DND-41 (cell line): ENCODE results near the gene DAG1.

Experiments
- ATAC-seq: fragments of 200-7000 bp; cut with Tn5 transposase; 3 replicates; pipeline ENCODE4 v1.9.1; 2021; ENCODE audit warnings: low read depth; ENCODE audit not compliant: insufficient read depth
- DNase-seq: peaks from one replicate; pipeline ENCODE4 v3.0.0-alpha.2; 2020
- H2AFZ ChIP-seq: 2 replicates; pipeline ENCODE4 v1.6.0; 2012; ENCODE audit warnings: low read depth, low read length
- H3K27ac ChIP-seq: 2 replicates; pipeline ENCODE4 v1.5.1; 2012; ENCODE audit warnings: low read length, inconsistent platforms
- H3K27me3 ChIP-seq: fragments of 200-600 bp; sonication (generic); 2 replicates; pipeline ENCODE4 v1.6.0; 2012; ENCODE audit warnings: low read length, mild to moderate bottlenecking, inconsistent platforms; ENCODE audit not compliant: insufficient read depth, poor library complexity
- H3K36me3 ChIP-seq: 2 replicates; pipeline ENCODE4 v1.5.1; 2012; ENCODE audit warnings: low read length, inconsistent platforms; ENCODE audit not compliant: insufficient read depth
- H3K4me1 ChIP-seq: 2 replicates; pipeline ENCODE4 v1.5.1; 2012; ENCODE audit warnings: mild to moderate bottlenecking, low read length; ENCODE audit not compliant: insufficient read depth
- H3K4me2 ChIP-seq: 2 replicates; pipeline ENCODE4 v1.6.0; 2012; ENCODE audit warnings: mild to moderate bottlenecking, moderate library complexity, low read length, inconsistent platforms; ENCODE audit not compliant: insufficient read depth
- H3K4me3 ChIP-seq, 2 experiments: fragments of 200-600 bp in 1 of 2; shearing (Covaris generic) in 1 of 2; 2 replicates each; pipeline ENCODE4 v1.5.1; 2012 to 2016; ENCODE audit warnings: inconsistent platforms in 2 of 2, low read length in 2 of 2, mild to moderate bottlenecking in 2 of 2, low read depth in 1 of 2, moderate library complexity in 1 of 2
- H3K79me2 ChIP-seq: 2 replicates; pipeline ENCODE4 v1.6.0; 2012; ENCODE audit warnings: low read length, inconsistent platforms; ENCODE audit not compliant: insufficient read depth
- H3K9ac ChIP-seq: 2 replicates; pipeline ENCODE4 v1.6.0; 2012; ENCODE audit warnings: low read depth, mild to moderate bottlenecking, inconsistent platforms, low read length, moderate library complexity
- H3K9me3 ChIP-seq: 2 replicates; pipeline ENCODE4 v1.5.1; 2012; ENCODE audit warnings: low read length, moderate library complexity, mild to moderate bottlenecking, inconsistent platforms; ENCODE audit not compliant: insufficient read depth, severe bottlenecking
- H4K20me1 ChIP-seq: 2 replicates; pipeline ENCODE4 v1.6.0; 2012; ENCODE audit warnings: low read length; ENCODE audit not compliant: insufficient read depth
- CTCF ChIP-seq: IDR thresholded peaks from 2 replicates; pipeline ENCODE4 v1.5.1; 2012; ENCODE audit warnings: borderline replicate concordance, low read length, moderate library complexity, mild to moderate bottlenecking; ENCODE audit not compliant: poor library complexity, severe bottlenecking; ENCODE audit errors: extremely low read depth
- EZH2 ChIP-seq: IDR thresholded peaks from 3 replicates; pipeline ENCODE4 v1.6.1; 2012; ENCODE audit warnings: borderline replicate concordance, low read depth, mild to moderate bottlenecking, moderate library complexity, low read length, inconsistent platforms; ENCODE audit not compliant: severe bottlenecking

DAG1 gene

GRCh38 chr3:49530701-49531100, 60.6 kb downstream of the DAG1 start:
- H3K27me3 ChIP-seq = no peaks in the 10 kb centered on the region
- peaks cover 14% of the 10 kb centered on the region; the same call in 1 of the 2 replicates for H4K20me1 ChIP-seq
- H3K27ac ChIP-seq = no peak overlapping the region
- no peak overlapping the region for H2AFZ ChIP-seq
- no peak for ATAC-seq
- no peaks in the 10 kb centered on the region for H3K4me1 ChIP-seq
- TF ChIP-seq CTCF (no peak), EZH2 (no peak)
- DNase-seq = no peak
- H3K9ac ChIP-seq = no peak overlapping the region
- no peak overlapping the region for H3K4me3 ChIP-seq
- no peaks in the 10 kb centered on the region for H3K9me3 ChIP-seq
- peaks cover 38% of the 10 kb centered on the region for H3K36me3 ChIP-seq
- peaks cover 4% of the 10 kb centered on the region; the same call in 1 of the 2 replicates for H3K79me2 ChIP-seq
- H3K4me2 ChIP-seq = no peak overlapping the region

GRCh38 chr3:49531218-49531617, 61.2 kb downstream of the DAG1 start:
- Histone ChIP-seq H3K4me2 (no peak overlapping the region), H3K27me3 (no peaks in the 10 kb centered on the region), H3K79me2 (peaks cover 4% of the 10 kb centered on the region; the same call in 1 of the 2 replicates), H3K9ac (no peak overlapping the region), H3K36me3 (peaks cover 38% of the 10 kb centered on the region), H4K20me1 (peaks cover 16% of the 10 kb centered on the region; the same call in 1 of the 2 replicates), H3K9me3 (no peaks in the 10 kb centered on the region), H3K27ac (no peak overlapping the region), H3K4me1 (no peaks in the 10 kb centered on the region), H2AFZ (no peak overlapping the region), H3K4me3 (no peak overlapping the region)
- ATAC-seq (no peak), DNase-seq (no peak)
- no peak for TF ChIP-seq CTCF
- no peak for TF ChIP-seq EZH2

GRCh38 chr3:49531715-49532114, 61.6 kb downstream of the DAG1 start:
- DNase-seq (no peak), ATAC-seq (no peak)
- Histone ChIP-seq H3K79me2 (peaks cover 4% of the 10 kb centered on the region; the same call in 1 of the 2 replicates), H3K27ac (no peak overlapping the region), H3K9me3 (no peaks in the 10 kb centered on the region), H3K9ac (no peak overlapping the region), H3K4me3 (no peak overlapping the region), H3K4me1 (no peaks in the 10 kb centered on the region), H4K20me1 (peaks cover 17% of the 10 kb centered on the region; the same call in 1 of the 2 replicates), H3K27me3 (no peaks in the 10 kb centered on the region), H3K36me3 (peaks cover 38% of the 10 kb centered on the region), H3K4me2 (no peak overlapping the region), H2AFZ (no peak overlapping the region)
- no peak for TF ChIP-seq EZH2
- no peak for TF ChIP-seq CTCF

GRCh38 chr3:49533031-49533430, 63.0 kb downstream of the DAG1 start:
- peaks cover 38% of the 10 kb centered on the region for H3K36me3 ChIP-seq
- H3K27ac ChIP-seq = no peak overlapping the region
- TF ChIP-seq EZH2 = no peak
- TF ChIP-seq CTCF = no peak
- peaks cover 19% of the 10 kb centered on the region; the same call in 1 of the 2 replicates for H4K20me1 ChIP-seq
- H3K9me3 ChIP-seq = no peaks in the 10 kb centered on the region
- no peaks in the 10 kb centered on the region for H3K27me3 ChIP-seq
- ATAC-seq (no peak), DNase-seq (no peak)
- no peaks in the 10 kb centered on the region for H3K4me1 ChIP-seq
- H3K4me2 ChIP-seq = no peak overlapping the region
- no peaks in the 10 kb centered on the region for H3K79me2 ChIP-seq
- H3K4me3 ChIP-seq = no peak overlapping the region
- no peak overlapping the region for H2AFZ ChIP-seq
- no peak overlapping the region for H3K9ac ChIP-seq
